Measurements from ENCODE around the gene CAMK1D. TPM values are rescaled to one million over a fixed set of nuclear protein-coding genes. Genes with fewer than 3 reads are reported as not detected.

The CAMK1D gene
- polyA plus RNA-seq, 1 of the 3 experiments (the other 2 are of a cell fraction): 4.1 TPM

DNA sequence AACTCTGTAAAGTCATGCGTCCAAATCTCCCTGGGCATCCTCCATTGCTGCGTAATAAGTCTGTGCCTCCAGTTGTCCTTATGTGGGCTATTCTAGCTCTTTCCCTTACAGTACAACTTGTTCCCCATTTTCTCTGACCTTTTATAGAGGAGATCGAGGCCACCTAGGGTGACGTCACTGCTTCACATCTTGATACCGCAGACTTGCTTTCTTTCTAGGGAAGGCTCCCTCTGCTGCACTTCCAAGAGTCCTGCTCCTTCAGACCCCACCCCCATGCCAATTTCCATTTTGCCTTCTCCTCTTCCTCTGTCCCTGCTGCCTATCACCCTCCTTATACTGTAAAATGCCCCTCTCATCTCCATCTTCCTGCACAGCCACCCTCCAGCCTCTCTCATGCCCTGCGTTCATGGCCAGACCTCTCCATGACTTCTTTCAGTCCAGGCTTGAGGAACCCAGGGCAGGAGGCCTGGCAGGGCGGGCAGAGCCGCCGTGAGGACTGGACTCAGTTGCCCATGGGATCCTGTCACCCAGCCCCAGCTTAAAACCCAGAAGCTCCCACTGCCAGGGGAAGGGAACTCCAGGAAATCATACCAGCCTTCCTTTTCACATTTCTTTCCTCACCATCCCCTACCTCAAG lies 57.5 kb downstream of the CAMK1D start (continued):
- TF ChIP-seq, protein P1, sequence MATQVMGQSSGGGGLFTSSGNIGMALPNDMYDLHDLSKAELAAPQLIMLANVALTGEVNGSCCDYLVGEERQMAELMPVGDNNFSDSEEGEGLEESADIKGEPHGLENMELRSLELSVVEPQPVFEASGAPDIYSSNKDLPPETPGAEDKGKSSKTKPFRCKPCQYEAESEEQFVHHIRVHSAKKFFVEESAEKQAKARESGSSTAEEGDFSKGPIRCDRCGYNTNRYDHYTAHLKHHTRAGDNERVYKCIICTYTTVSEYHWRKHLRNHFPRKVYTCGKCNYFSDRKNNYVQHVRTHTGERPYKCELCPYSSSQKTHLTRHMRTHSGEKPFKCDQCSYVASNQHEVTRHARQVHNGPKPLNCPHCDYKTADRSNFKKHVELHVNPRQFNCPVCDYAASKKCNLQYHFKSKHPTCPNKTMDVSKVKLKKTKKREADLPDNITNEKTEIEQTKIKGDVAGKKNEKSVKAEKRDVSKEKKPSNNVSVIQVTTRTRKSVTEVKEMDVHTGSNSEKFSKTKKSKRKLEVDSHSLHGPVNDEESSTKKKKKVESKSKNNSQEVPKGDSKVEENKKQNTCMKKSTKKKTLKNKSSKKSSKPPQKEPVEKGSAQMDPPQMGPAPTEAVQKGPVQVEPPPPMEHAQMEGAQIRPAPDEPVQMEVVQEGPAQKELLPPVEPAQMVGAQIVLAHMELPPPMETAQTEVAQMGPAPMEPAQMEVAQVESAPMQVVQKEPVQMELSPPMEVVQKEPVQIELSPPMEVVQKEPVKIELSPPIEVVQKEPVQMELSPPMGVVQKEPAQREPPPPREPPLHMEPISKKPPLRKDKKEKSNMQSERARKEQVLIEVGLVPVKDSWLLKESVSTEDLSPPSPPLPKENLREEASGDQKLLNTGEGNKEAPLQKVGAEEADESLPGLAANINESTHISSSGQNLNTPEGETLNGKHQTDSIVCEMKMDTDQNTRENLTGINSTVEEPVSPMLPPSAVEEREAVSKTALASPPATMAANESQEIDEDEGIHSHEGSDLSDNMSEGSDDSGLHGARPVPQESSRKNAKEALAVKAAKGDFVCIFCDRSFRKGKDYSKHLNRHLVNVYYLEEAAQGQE (IDR thresholded peaks at IDR 0.05; ENCODE audit: low read depth, low read length): no peak
- TF ChIP-seq, protein P2, sequence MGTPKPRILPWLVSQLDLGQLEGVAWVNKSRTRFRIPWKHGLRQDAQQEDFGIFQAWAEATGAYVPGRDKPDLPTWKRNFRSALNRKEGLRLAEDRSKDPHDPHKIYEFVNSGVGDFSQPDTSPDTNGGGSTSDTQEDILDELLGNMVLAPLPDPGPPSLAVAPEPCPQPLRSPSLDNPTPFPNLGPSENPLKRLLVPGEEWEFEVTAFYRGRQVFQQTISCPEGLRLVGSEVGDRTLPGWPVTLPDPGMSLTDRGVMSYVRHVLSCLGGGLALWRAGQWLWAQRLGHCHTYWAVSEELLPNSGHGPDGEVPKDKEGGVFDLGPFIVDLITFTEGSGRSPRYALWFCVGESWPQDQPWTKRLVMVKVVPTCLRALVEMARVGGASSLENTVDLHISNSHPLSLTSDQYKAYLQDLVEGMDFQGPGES (IDR thresholded peaks at IDR 0.05; ENCODE audit: low read depth, low read length): no peak
- no peak for TF ChIP-seq JUND (IDR thresholded peaks at IDR 0.05)
- TF ChIP-seq FOSL2 (IDR thresholded peaks at IDR 0.05; ENCODE audit: borderline replicate concordance, low read depth): no peak
- TF ChIP-seq SMC3 (IDR thresholded peaks at IDR 0.05; ENCODE audit: low read depth, low read length): no peak
- TF ChIP-seq, protein P3, sequence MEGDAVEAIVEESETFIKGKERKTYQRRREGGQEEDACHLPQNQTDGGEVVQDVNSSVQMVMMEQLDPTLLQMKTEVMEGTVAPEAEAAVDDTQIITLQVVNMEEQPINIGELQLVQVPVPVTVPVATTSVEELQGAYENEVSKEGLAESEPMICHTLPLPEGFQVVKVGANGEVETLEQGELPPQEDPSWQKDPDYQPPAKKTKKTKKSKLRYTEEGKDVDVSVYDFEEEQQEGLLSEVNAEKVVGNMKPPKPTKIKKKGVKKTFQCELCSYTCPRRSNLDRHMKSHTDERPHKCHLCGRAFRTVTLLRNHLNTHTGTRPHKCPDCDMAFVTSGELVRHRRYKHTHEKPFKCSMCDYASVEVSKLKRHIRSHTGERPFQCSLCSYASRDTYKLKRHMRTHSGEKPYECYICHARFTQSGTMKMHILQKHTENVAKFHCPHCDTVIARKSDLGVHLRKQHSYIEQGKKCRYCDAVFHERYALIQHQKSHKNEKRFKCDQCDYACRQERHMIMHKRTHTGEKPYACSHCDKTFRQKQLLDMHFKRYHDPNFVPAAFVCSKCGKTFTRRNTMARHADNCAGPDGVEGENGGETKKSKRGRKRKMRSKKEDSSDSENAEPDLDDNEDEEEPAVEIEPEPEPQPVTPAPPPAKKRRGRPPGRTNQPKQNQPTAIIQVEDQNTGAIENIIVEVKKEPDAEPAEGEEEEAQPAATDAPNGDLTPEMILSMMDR (IDR thresholded peaks at IDR 0.05): no peak

DNA sequence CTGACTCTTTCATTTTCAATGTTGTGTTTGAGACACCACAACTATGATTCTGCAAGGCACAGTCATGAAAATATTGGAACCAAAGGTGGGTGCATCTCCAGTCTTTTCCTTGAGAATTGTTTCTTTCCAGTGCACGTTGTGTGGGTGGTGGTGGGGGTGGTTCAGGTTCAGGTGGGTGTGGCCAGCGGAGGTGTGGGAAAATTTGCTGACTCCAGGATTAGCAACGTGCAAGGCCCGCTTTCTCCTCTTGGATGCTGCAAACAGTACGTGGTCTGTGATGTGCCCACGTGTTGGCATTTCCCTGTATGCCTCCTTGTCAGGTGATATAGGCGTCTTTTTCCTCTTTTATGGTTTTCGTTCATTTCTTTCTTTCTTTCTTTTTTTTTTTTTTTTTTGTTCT lies 59.1 kb downstream of the CAMK1D start:
- no peaks in the 10 kb centered on the region for H3K9me2 ChIP-seq
- no peak overlapping the region for H2AFZ ChIP-seq (ENCODE audit: low read depth)
- no peak overlapping the region for H3K27ac ChIP-seq (ENCODE audit: low read depth in 2 of 2, low read length in 1 of 2)
- H3K4me2 ChIP-seq: no peak overlapping the region
- CTCF ChIA-PET: no interaction called here
- H4K20me1 ChIP-seq (ENCODE audit: insufficient read depth): no peaks in the 10 kb centered on the region
- WGBS (ENCODE audit: low lambda C conversion rate): 98% methylated on average over 8 of the region's 8 CpGs
- no peaks in the 10 kb centered on the region for H3K27me3 ChIP-seq (ENCODE audit: insufficient read depth)
- TF ChIP-seq, protein P4, sequence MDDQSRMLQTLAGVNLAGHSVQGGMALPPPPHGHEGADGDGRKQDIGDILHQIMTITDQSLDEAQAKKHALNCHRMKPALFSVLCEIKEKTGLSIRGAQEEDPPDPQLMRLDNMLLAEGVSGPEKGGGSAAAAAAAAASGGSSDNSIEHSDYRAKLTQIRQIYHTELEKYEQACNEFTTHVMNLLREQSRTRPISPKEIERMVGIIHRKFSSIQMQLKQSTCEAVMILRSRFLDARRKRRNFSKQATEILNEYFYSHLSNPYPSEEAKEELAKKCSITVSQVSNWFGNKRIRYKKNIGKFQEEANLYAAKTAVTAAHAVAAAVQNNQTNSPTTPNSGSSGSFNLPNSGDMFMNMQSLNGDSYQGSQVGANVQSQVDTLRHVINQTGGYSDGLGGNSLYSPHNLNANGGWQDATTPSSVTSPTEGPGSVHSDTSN (IDR thresholded peaks at IDR 0.05): no peak
- TF ChIP-seq RCOR1 (IDR thresholded peaks at IDR 0.05; ENCODE audit: low read length) (no peak), SMC3 (IDR thresholded peaks at IDR 0.05; ENCODE audit: low read depth, low read length) (no peak), RFX5 (IDR thresholded peaks at IDR 0.05; ENCODE audit: low read length) (no peak), MXI1 (IDR thresholded peaks at IDR 0.05; ENCODE audit: low read depth, low read length) (no peak), POLR2AphosphoS5 (IDR thresholded peaks at IDR 0.05; ENCODE audit: low read depth, low read length) (no peak), MEF2A (IDR thresholded peaks at IDR 0.05; ENCODE audit: borderline replicate concordance, low read depth) (no peak), EZH2phosphoT487 (IDR thresholded peaks at IDR 0.05; ENCODE audit: borderline replicate concordance, low read depth) (no peak), GATA2 (CRISPR knock-in tag; IDR thresholded peaks at IDR 0.05) (no peak), TEAD4 (IDR thresholded peaks at IDR 0.05; ENCODE audit: borderline replicate concordance, insufficient read depth) (no peak), SIN3A (IDR thresholded peaks at IDR 0.05; ENCODE audit: borderline replicate concordance, low read depth, low read length) (no peak)
- TF ChIP-seq, protein P2 (IDR thresholded peaks at IDR 0.05; ENCODE audit: low read depth, low read length): no peak
- TF ChIP-seq, protein P5, sequence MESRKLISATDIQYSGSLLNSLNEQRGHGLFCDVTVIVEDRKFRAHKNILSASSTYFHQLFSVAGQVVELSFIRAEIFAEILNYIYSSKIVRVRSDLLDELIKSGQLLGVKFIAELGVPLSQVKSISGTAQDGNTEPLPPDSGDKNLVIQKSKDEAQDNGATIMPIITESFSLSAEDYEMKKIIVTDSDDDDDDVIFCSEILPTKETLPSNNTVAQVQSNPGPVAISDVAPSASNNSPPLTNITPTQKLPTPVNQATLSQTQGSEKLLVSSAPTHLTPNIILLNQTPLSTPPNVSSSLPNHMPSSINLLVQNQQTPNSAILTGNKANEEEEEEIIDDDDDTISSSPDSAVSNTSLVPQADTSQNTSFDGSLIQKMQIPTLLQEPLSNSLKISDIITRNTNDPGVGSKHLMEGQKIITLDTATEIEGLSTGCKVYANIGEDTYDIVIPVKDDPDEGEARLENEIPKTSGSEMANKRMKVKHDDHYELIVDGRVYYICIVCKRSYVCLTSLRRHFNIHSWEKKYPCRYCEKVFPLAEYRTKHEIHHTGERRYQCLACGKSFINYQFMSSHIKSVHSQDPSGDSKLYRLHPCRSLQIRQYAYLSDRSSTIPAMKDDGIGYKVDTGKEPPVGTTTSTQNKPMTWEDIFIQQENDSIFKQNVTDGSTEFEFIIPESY (IDR thresholded peaks at IDR 0.05; ENCODE audit: borderline replicate concordance, low read depth): no peak
- no peak overlapping the region for H3K4me3 ChIP-seq (ENCODE audit: low read depth in 2 of 2, low read length in 1 of 2)
- H3K36me3 ChIP-seq (replicated peaks in 1 of 2; ENCODE audit: control insufficient read depth in 1 of 2, insufficient read depth in 2 of 2, low read length in 1 of 2): no peaks in the 10 kb centered on the region
- H3K4me1 ChIP-seq (ENCODE audit: control insufficient read depth in 1 of 2, insufficient read depth in 2 of 2, low read depth in 1 of 2, low read length in 1 of 2): no peaks in the 10 kb centered on the region
- H3K9me3 ChIP-seq: no peaks in the 10 kb centered on the region
- POLR2A ChIA-PET: no interaction called here
- H3F3A ChIP-seq (replicated peaks; ENCODE audit: insufficient read depth): no peaks in the 10 kb centered on the region
- H3K79me2 ChIP-seq (ENCODE audit: insufficient read depth): no peaks in the 10 kb centered on the region
- no peak for DNase-seq
- no peak overlapping the region for H3K9ac ChIP-seq

Data from SK-N-SH (cell line).